WTC11 (cell line): ENCODE data around the gene LETMD1. TPM values are rescaled to one million over a fixed set of nuclear protein-coding genes. Genes with fewer than 3 reads are reported as not detected.

Source experiments
- ATAC-seq: fragments of 200-7000 bp; cut with Tn5 transposase; 2 replicates; pipeline ENCODE4 v1.10.0; 2021; ENCODE audit warnings: mild to moderate bottlenecking, moderate library complexity
- CTCF ChIA-PET: fragments of 300-600 bp; sonication (Branson Sonifier 250); formaldehyde crosslinking; loops from one replicate; lab custom pipeline; 2021; ENCODE audit warnings: antibody characterized with exemption; lab: Charles Lee
- POLR2A ChIA-PET: fragments of 350-600 bp; sonication (Branson Sonifier 250); formaldehyde crosslinking; loops from one replicate; lab custom pipeline; 2021; ENCODE audit warnings: antibody characterized with exemption; lab: Charles Lee
- DNase-seq: peaks from one replicate; pipeline ENCODE4 v3.0.0; 2021; ENCODE audit warnings: low spot score
- H3K27ac Mint-ChIP-seq: 2 replicates; pipeline ENCODE4 v1.8.0; 2021; ENCODE audit warnings: mixed read lengths
- H3K27me3 Mint-ChIP-seq: 2 replicates; pipeline ENCODE4 v1.8.0; 2021; ENCODE audit warnings: low read depth, mild to moderate bottlenecking, moderate library complexity, mixed read lengths
- H3K36me3 Mint-ChIP-seq: 2 replicates; pipeline ENCODE4 v1.8.0; 2021; ENCODE audit warnings: mixed read lengths
- H3K4me1 Mint-ChIP-seq: 2 replicates; pipeline ENCODE4 v1.8.0; 2022; ENCODE audit warnings: mixed read lengths
- H3K4me3 Mint-ChIP-seq: 2 replicates; pipeline ENCODE4 v1.8.0; 2021; ENCODE audit warnings: mild to moderate bottlenecking, moderate library complexity, mixed read lengths
- H3K9me3 Mint-ChIP-seq: 2 replicates; pipeline ENCODE4 v1.8.0; 2021; ENCODE audit warnings: mixed read lengths
- AFF4 ChIP-seq: sonication (generic); formaldehyde crosslinking; IDR thresholded peaks from 2 replicates; pipeline ENCODE4 v1.8.1; 2023; ENCODE audit warnings: mild to moderate bottlenecking, missing genetic modification reagents, borderline replicate concordance
- ATF1 ChIP-seq: sonication (generic); formaldehyde crosslinking; IDR thresholded peaks from 2 replicates; pipeline ENCODE4 v1.8.1; 2023; ENCODE audit warnings: mild to moderate bottlenecking, moderate library complexity, missing genetic modification reagents
- E2F1 ChIP-seq: sonication (generic); formaldehyde crosslinking; IDR thresholded peaks from 2 replicates; pipeline ENCODE4 v1.8.0; 2022; ENCODE audit warnings: mild to moderate bottlenecking, missing genetic modification reagents
- ERG ChIP-seq: fragments of 250-450 bp; sonication (Bioruptor Pico); IDR thresholded peaks from 2 replicates; pipeline ENCODE4 v1.8.0; 2021; ENCODE audit warnings: mild to moderate bottlenecking
- ESRRA ChIP-seq: sonication (generic); formaldehyde crosslinking; IDR thresholded peaks from 2 replicates; pipeline ENCODE4 v1.8.1; 2022; ENCODE audit warnings: mild to moderate bottlenecking, missing genetic modification reagents, borderline replicate concordance
- KAT7 ChIP-seq: sonication (generic); formaldehyde crosslinking; IDR thresholded peaks from 2 replicates; pipeline ENCODE4 v1.8.1; 2023; ENCODE audit warnings: missing genetic modification reagents, mild to moderate bottlenecking, borderline replicate concordance
- MAX ChIP-seq: sonication (generic); formaldehyde crosslinking; IDR thresholded peaks from 2 replicates; pipeline ENCODE4 v1.8.0; 2022; ENCODE audit warnings: mild to moderate bottlenecking, missing genetic modification reagents
- SMAD3 ChIP-seq: sonication (generic); formaldehyde crosslinking; IDR thresholded peaks from 2 replicates; pipeline ENCODE4 v1.8.0; 2022; ENCODE audit warnings: missing genetic modification reagents, mild to moderate bottlenecking, borderline replicate concordance
- TEAD1 ChIP-seq: sonication (generic); formaldehyde crosslinking; IDR thresholded peaks from 2 replicates; pipeline ENCODE4 v1.8.0; 2022; ENCODE audit warnings: mild to moderate bottlenecking, missing genetic modification reagents
- USF2 ChIP-seq: sonication (generic); formaldehyde crosslinking; IDR thresholded peaks from 2 replicates; pipeline ENCODE4 v1.8.1; 2023; ENCODE audit warnings: mild to moderate bottlenecking, missing genetic modification reagents, moderate library complexity
- ZMAT4 ChIP-seq: fragments of 250-450 bp; sonication (Bioruptor Pico); IDR thresholded peaks from 2 replicates; pipeline ENCODE4 v1.9.0; 2021; ENCODE audit warnings: mild to moderate bottlenecking
- ZNF121 ChIP-seq: sonication (generic); formaldehyde crosslinking; IDR thresholded peaks from 2 replicates; pipeline ENCODE4 v1.8.0; 2023; ENCODE audit warnings: missing genetic modification reagents
- ZNF416 ChIP-seq: fragments of 250-450 bp; sonication (Bioruptor Pico); IDR thresholded peaks from 2 replicates; pipeline ENCODE4 v1.9.0; 2021; ENCODE audit warnings: mild to moderate bottlenecking, inconsistent platforms
- ZNF425 ChIP-seq: fragments of 250-450 bp; sonication (Bioruptor Pico); conservative IDR thresholded peaks from 2 replicates; pipeline ENCODE4 v1.9.0; 2021; ENCODE audit warnings: mild to moderate bottlenecking
- ZSCAN18 ChIP-seq: fragments of 250-450 bp; sonication (Bioruptor Pico); IDR thresholded peaks from 2 replicates; pipeline ENCODE4 v2.1.2; 2022; ENCODE audit warnings: mild to moderate bottlenecking, moderate library complexity
- total RNA-seq: library from RNA; stranded (reverse); gene quantifications from 3 replicates; pipeline ENCODE4 v1.2.3, GENCODE V29; 2021

LETMD1 gene
- total RNA-seq, 1 experiment from 2014 or later: 43.3 TPM

- TF ChIP-seq ZNF425: no peak
- TF ChIP-seq USF2 (CRISPR knock-in tag): no peak
- no peak for TF ChIP-seq E2F1
- TF ChIP-seq AFF4 (CRISPR knock-in tag): no peak
- TF ChIP-seq ERG (CRISPR knock-in tag): no peak
- no peak for TF ChIP-seq ATF1
- TF ChIP-seq ZNF416: no peak
- TF ChIP-seq ZSCAN18 (CRISPR knock-in tag): no peak
These were observed 3.7 kb downstream of the LETMD1 start (continued) for GRCh38 chr12:51051787-51052186.

- no peak overlapping the region for H3K4me3 Mint-ChIP-seq
- H3K27me3 Mint-ChIP-seq: no peaks in the 10 kb centered on the region
- TF ChIP-seq ATF1: no peak
- TF ChIP-seq TEAD1 (CRISPR knock-in tag): no peak
- no peak for TF ChIP-seq ZNF121 (CRISPR knock-in tag)
- TF ChIP-seq SMAD3 (CRISPR knock-in tag): no peak
- TF ChIP-seq ZNF425: no peak
- no peak for TF ChIP-seq ESRRA (CRISPR knock-in tag)
- TF ChIP-seq ZMAT4 (CRISPR knock-in tag): no peak
- no peak for TF ChIP-seq MAX (CRISPR knock-in tag)
- no peak for TF ChIP-seq KAT7 (CRISPR knock-in tag)
- TF ChIP-seq, all 79 proteins: peak for 0
- no peaks in the 10 kb centered on the region for H3K4me1 Mint-ChIP-seq
- ChIA-PET CTCF (no interaction called here), POLR2A (no interaction called here)
- DNase-seq: no peak
- H3K36me3 Mint-ChIP-seq: peaks cover 49% of the 10 kb centered on the region
- no peak overlapping the region for H3K27ac Mint-ChIP-seq
- no peak for ATAC-seq
- no peaks in the 10 kb centered on the region for H3K9me3 Mint-ChIP-seq
These were observed 6.9 kb downstream of the LETMD1 start for GRCh38 chr12:51055060-51055459.
